Breast epithelium (tissue), 4 donors: ENCODE data around the gene GLI2. TPM values are rescaled to one million over a fixed set of nuclear protein-coding genes. Genes with fewer than 3 reads are reported as not detected.

Experiments
- DNase-seq, 2 donors: peaks; one replicate each; pipeline ENCODE4 v3.0.0-alpha.2; 2019; ENCODE audit warnings: low spot score in 2 of 2
- H3K27ac ChIP-seq, 2 donors: fragments of 200-600 bp; sonication (generic) in 1 of 2; one replicate each; pipeline ENCODE4 v1.5.1; 2016 to 2019; ENCODE audit warnings: mild to moderate bottlenecking in 1 of 2
- H3K27me3 ChIP-seq, 2 donors: fragments of 200-600 bp; sonication (generic) in 1 of 2; one replicate each; pipeline versions ENCODE4 v1.5.1 to v1.6.0; 2017 to 2019; ENCODE audit warnings: control low read depth in 1 of 2, mild to moderate bottlenecking in 1 of 2
- H3K36me3 ChIP-seq: fragments of 200-600 bp; one replicate; pipeline ENCODE4 v1.5.1; 2019
- H3K4me1 ChIP-seq, 2 donors: fragments of 200-600 bp; sonication (generic); one replicate each; pipeline ENCODE4 v1.5.1; 2016 to 2019; ENCODE audit warnings: control low read depth in 1 of 2
- H3K4me3 ChIP-seq, 3 donors: fragments of 200-600 bp; sonication (generic); 1 replicate in 2 of 3; 2 replicates in 1 of 3; pipeline ENCODE4 v1.5.1; 2016 to 2019; ENCODE audit warnings: mild to moderate bottlenecking in 3 of 3, moderate library complexity in 2 of 3
- H3K9me3 ChIP-seq, 2 donors: fragments of 200-600 bp; sonication (generic) in 1 of 2; one replicate each; pipeline ENCODE4 v1.5.1; 2016 to 2019; ENCODE audit warnings: control low read depth in 1 of 2
- POLR2A ChIP-seq: fragments of 450-650 bp; IDR thresholded peaks from one replicate; pipeline ENCODE4 v1.6.1; 2016; ENCODE audit warnings: antibody characterized with exemption, mild to moderate bottlenecking, moderate library complexity
- POLR2AphosphoS5 ChIP-seq, 3 donors: sonication (generic); formaldehyde crosslinking; IDR thresholded peaks; one replicate each; pipeline ENCODE4 v1.6.1; 2017; ENCODE audit warnings: antibody characterized with exemption in 3 of 3
- intact Hi-C: fragments of 100-400 bp; cut with DNase I; formaldehyde crosslinking; loops from one replicate; pipeline ENCODE4 v1.15.1; 2023; ENCODE audit warnings: low total_unique reads
- total RNA-seq, 3 donors: library from RNA; depleted of rRNA; stranded (reverse); fragments of >200 nt; gene quantifications; one replicate each; pipeline ENCODE4 v1.1.0, GENCODE V29; 2016
- TF ChIP-seq, protein P1 (sequence below), 3 donors: fragments of 450-650 bp; IDR thresholded peaks; one replicate each; pipeline ENCODE4 v1.5.1; 2016 to 2017; ENCODE audit warnings: antibody characterized with exemption in 3 of 3, mild to moderate bottlenecking in 3 of 3, moderate library complexity in 3 of 3

GLI2 gene
- total RNA-seq, 3 donors from 2014 or later, result 0.96 to 3.6 (median 1.0) TPM

DNA sequence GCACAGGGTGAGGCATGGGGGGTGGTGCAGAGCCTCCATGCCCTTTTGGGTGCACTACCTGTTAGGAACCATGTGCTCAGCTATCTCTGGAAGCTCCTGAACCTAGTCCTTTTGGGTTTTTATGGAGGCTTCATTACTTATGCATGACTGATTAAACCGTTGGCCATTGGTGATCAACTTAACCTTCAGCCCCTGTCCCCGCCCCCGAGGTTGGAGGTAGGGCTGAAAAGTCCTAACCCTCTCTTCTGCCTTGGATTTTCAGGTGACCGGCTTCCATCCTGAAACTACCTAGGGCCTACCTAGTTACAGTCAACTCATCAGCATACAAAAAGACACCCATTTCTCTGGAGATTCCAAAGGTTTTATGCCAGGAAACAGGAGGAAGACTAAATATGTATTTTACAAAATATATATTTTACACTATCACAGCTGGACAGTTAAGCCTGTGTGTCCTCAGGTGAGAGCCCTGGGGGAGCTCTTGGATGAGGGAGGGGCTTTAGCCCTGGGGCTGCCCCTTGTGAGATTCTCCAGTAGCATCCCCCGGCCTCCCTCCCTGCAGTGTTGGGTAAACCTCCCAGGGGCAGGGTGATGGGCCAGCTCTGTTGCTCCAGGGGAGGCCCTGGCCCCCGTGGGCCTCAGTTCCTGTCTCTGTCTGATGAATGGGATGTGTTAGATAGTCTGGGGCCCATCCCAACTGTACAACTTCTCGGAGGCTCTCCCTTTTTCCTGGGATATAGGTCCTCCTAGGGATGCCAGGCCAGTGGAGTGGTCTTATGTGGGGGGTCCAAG is 24.1 kb downstream of the GLI2 start:
- no peaks in the 10 kb centered on the region for H3K36me3 ChIP-seq
- intact Hi-C loops, result no loop called here
- H3K4me1 ChIP-seq, result no peaks in the 10 kb centered on the region
- no peaks in the 10 kb centered on the region for H3K27me3 ChIP-seq
- no peak overlapping the region for H3K4me3 ChIP-seq
- TF ChIP-seq, protein P1, sequence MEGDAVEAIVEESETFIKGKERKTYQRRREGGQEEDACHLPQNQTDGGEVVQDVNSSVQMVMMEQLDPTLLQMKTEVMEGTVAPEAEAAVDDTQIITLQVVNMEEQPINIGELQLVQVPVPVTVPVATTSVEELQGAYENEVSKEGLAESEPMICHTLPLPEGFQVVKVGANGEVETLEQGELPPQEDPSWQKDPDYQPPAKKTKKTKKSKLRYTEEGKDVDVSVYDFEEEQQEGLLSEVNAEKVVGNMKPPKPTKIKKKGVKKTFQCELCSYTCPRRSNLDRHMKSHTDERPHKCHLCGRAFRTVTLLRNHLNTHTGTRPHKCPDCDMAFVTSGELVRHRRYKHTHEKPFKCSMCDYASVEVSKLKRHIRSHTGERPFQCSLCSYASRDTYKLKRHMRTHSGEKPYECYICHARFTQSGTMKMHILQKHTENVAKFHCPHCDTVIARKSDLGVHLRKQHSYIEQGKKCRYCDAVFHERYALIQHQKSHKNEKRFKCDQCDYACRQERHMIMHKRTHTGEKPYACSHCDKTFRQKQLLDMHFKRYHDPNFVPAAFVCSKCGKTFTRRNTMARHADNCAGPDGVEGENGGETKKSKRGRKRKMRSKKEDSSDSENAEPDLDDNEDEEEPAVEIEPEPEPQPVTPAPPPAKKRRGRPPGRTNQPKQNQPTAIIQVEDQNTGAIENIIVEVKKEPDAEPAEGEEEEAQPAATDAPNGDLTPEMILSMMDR (IDR thresholded peaks at IDR 0.05), result no peak
- TF ChIP-seq POLR2AphosphoS5 (IDR thresholded peaks at IDR 0.05) (no peak), POLR2A (no peak)
- no peaks in the 10 kb centered on the region for H3K9me3 ChIP-seq
- peak in 1 of 2 donors; percentile 7 for DNase-seq
- no peak overlapping the region for H3K27ac ChIP-seq

DNA sequence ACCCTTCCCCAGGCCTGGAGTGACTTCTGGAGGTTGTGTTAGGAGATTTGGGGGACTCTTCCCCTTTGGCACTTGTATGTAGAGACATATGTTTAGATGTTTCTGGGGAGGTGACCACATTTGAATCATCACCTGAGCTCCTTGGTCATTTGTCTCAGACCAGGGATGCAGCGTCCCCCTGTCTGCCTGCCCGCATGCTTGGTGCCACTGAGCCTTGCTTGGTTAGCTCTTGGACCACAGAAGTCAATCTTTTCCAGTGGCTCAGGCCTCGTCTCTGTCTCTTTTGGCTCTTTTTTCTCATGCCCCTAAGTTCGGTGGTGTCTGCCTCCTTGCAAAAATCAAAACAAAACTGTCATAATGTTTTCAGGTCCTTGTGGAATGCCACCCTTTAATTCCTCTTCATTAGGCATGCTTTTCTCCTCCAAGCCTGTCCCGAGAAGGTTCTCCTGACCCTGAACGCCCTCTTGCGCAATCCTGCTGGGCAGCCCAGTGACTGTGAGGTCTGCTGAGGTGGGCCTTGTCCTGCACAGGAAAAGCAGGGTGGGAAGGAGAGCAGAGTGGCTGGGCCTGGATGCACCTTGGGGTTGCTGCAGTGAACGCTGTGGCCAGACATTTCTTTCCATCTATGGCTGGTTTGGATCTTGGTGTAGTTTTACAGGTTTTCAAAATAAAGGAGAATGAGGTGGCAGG is 24.9 kb downstream of the GLI2 start:
- H3K4me1 ChIP-seq, result no peaks in the 10 kb centered on the region
- no peaks in the 10 kb centered on the region for H3K9me3 ChIP-seq
- H3K36me3 ChIP-seq, result no peaks in the 10 kb centered on the region
- no peaks in the 10 kb centered on the region for H3K27me3 ChIP-seq
- TF ChIP-seq POLR2AphosphoS5 (IDR thresholded peaks at IDR 0.05), result no peak
- TF ChIP-seq, protein P1 (IDR thresholded peaks at IDR 0.05), result no peak
- no peak for TF ChIP-seq POLR2A
- DNase-seq, result peak in 1 of 2 donors; percentile 46
- intact Hi-C loops, result no loop called here
- H3K27ac ChIP-seq, result no peak overlapping the region
- H3K4me3 ChIP-seq, result no peak overlapping the region

DNA sequence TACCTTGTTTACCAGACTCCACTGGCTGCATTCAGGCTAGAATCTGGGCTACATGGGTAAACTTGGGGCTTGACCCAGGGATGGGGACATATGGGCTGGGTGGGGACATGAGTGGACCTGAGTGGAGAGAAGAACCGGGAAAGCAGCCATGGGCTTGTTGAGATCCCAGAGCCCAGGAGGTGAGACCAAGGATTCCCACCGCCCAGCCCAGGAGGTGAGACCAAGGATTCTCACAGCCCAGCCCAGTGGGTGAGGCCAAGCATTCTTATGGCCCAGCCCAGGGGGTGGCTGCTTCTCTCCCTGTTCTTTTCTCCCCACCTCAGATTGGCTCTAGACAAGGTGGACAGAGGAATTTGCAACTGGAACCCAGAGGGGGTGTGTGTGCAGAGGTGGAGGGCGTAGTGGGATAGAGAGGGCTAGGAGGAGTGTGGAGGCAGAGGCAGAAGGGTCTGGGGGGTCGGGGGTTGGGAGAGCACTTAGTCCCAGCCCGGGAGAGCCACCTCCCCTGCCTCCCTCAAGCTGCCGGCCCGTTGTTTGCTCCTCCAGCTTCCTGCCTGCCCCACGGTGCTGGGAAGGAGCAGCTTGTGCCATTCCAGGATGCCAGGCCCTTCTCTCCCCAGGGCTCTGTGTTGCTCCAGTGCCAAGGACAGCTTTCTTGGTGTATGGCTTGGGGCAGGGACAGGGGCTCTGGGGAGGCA is 25.6 kb downstream of the GLI2 start:
- no peaks in the 10 kb centered on the region for H3K27me3 ChIP-seq
- H3K27ac ChIP-seq, result no peak overlapping the region
- TF ChIP-seq, protein P1 (IDR thresholded peaks at IDR 0.05), result no peak
- TF ChIP-seq POLR2A (no peak), POLR2AphosphoS5 (IDR thresholded peaks at IDR 0.05) (no peak)
- no peak overlapping the region for H3K4me3 ChIP-seq
- no peaks in the 10 kb centered on the region for H3K4me1 ChIP-seq
- no peaks in the 10 kb centered on the region for H3K9me3 ChIP-seq
- no peaks in the 10 kb centered on the region for H3K36me3 ChIP-seq
- intact Hi-C loops, result no loop called here
- peak in 1 of 2 donors; percentile 48 for DNase-seq

DNA sequence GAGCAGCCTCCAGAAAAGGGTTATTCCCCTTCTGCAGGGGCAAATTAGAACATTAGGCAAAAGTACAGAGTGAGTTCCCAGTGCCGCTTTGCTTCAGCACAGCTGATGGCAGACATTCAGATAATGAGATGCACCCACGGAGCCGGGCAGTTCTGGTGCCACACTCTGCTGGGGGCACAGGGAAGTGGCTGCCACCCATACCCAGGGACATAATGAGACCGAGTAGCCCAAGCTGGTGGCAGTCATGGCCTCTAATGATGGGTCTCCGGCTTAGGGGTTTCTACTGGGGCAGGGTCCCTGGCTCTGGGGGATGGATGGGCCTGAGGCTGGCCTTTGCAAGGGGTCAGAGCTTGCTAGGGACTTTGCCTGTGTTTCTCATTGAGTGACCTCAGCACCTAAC is 26.2 kb downstream of the GLI2 start:
- Histone ChIP-seq H3K9me3 (no peaks in the 10 kb centered on the region), H3K27me3 (no peaks in the 10 kb centered on the region), H3K36me3 (no peaks in the 10 kb centered on the region), H3K4me3 (no peak overlapping the region), H3K27ac (no peak overlapping the region), H3K4me1 (no peaks in the 10 kb centered on the region)
- intact Hi-C loops, result no loop called here
- DNase-seq, result peak in 1 of 2 donors; percentile 5
- TF ChIP-seq, protein P1 (IDR thresholded peaks at IDR 0.05), result no peak
- TF ChIP-seq POLR2A (no peak), POLR2AphosphoS5 (IDR thresholded peaks at IDR 0.05) (no peak)
